Sigmoid colon (tissue), 4 donors: Measurements from ENCODE around the gene XPNPEP2.

Experiments
- CTCF ChIP-seq, 4 experiments: fragments of 450-650 bp in 3 of 4; fragments of 200-600 bp in 1 of 4; IDR thresholded peaks; one replicate each; pipeline ENCODE4 v1.5.1; 2016 to 2019; ENCODE audit warnings: antibody characterized with exemption in 4 of 4, mild to moderate bottlenecking in 3 of 4, moderate library complexity in 2 of 4
- EP300 ChIP-seq, 4 donors: sonication (generic); formaldehyde crosslinking; IDR thresholded peaks; one replicate each; pipeline ENCODE4 v1.6.1; 2017; ENCODE audit warnings: antibody characterized with exemption in 4 of 4
- POLR2A ChIP-seq, 2 donors: fragments of 450-650 bp; IDR thresholded peaks; one replicate each; pipeline ENCODE4 v1.6.1; 2016; ENCODE audit warnings: antibody characterized with exemption in 2 of 2, mild to moderate bottlenecking in 2 of 2, moderate library complexity in 2 of 2
- POLR2AphosphoS5 ChIP-seq, 4 donors: sonication (generic); formaldehyde crosslinking; IDR thresholded peaks; one replicate each; pipeline ENCODE4 v1.6.1; 2017; ENCODE audit warnings: antibody characterized with exemption in 4 of 4

GRCh38 chrX:129791961-129792570 is 53.3 kb downstream of the XPNPEP2 start:
- TF ChIP-seq CTCF (IDR thresholded peaks at IDR 0.05): no peak
- no peak for TF ChIP-seq POLR2A (IDR thresholded peaks at IDR 0.05)
- no peak for TF ChIP-seq EP300 (IDR thresholded peaks at IDR 0.05)
- no peak for TF ChIP-seq POLR2AphosphoS5 (IDR thresholded peaks at IDR 0.05)
